ENCODE measurements around the gene ZNF275. TPM values are rescaled to one million over a fixed set of nuclear protein-coding genes. Genes with fewer than 3 reads are reported as not detected.

Gene ZNF275
- total and polyA plus RNA-seq, 2 donors from 2014 or later: 4.3 to 11.2 TPM

GRCh38 chrX:153392642-153393321 lies 58.8 kb downstream of the ZNF275 start:
- intact Hi-C loops (cut with DNase I): no loop called here
- no peak for FAIRE-seq
- Histone ChIP-seq H3K27ac (ENCODE audit: low read depth in 2 of 2, low read length in 2 of 2) (no peak overlapping the region), H3K9me3 (ENCODE audit: control insufficient read depth in 2 of 3, insufficient read depth in 1 of 3, low read length in 3 of 3) (peaks cover 0 to 6% (median 0%) of the 10 kb centered on the region in 3 donors), H3K4me1 (ENCODE audit: control insufficient read depth in 2 of 3, insufficient read depth in 2 of 3, low read depth in 1 of 3, low read length in 3 of 3) (no peaks in the 10 kb centered on the region), H3K4me3 (ENCODE audit: low read length in 3 of 3) (no peak overlapping the region), H3K27me3 (ENCODE audit: control insufficient read depth, insufficient read depth, low read length) (no peaks in the 10 kb centered on the region), H3K36me3 (ENCODE audit: control insufficient read depth in 2 of 3, insufficient read depth in 3 of 3, low read length in 3 of 3) (no peaks in the 10 kb centered on the region), H3K9ac (ENCODE audit: low read length in 3 of 3) (no peak overlapping the region)
- TF ChIP-seq, protein P1, sequence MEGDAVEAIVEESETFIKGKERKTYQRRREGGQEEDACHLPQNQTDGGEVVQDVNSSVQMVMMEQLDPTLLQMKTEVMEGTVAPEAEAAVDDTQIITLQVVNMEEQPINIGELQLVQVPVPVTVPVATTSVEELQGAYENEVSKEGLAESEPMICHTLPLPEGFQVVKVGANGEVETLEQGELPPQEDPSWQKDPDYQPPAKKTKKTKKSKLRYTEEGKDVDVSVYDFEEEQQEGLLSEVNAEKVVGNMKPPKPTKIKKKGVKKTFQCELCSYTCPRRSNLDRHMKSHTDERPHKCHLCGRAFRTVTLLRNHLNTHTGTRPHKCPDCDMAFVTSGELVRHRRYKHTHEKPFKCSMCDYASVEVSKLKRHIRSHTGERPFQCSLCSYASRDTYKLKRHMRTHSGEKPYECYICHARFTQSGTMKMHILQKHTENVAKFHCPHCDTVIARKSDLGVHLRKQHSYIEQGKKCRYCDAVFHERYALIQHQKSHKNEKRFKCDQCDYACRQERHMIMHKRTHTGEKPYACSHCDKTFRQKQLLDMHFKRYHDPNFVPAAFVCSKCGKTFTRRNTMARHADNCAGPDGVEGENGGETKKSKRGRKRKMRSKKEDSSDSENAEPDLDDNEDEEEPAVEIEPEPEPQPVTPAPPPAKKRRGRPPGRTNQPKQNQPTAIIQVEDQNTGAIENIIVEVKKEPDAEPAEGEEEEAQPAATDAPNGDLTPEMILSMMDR (IDR thresholded peaks at IDR 0.05; ENCODE audit: borderline replicate concordance, extremely low read depth, insufficient read depth): no peak
- no peak for DNase-seq

DNA sequence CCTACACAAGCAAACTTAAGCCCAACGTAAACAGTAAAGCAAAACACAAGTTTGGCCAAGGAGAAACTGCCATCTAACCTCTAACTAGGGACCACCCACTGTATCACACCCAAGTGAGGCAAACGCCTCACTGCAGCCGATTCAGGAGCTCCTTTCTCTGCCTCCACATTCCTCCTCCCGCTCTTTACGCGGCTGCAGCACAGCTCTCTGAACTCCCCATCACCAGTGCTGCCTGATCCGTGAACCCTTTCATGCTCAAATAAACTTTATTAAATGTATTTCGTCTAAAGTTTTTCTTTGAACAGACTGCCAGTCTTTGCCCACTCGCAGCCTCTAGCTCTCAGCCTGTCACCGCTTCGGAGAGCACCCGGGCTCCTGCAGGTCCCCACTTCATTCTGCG lies 60.7 kb downstream of the ZNF275 start:
- H3K9ac ChIP-seq (ENCODE audit: low read length in 3 of 3): no peak overlapping the region
- H3K4me3 ChIP-seq (ENCODE audit: low read length in 3 of 3): no peak overlapping the region
- DNase-seq: peak in 1 of 5 donors; percentile 38
- H3K9me3 ChIP-seq (ENCODE audit: control insufficient read depth in 2 of 3, insufficient read depth in 1 of 3, low read length in 3 of 3): peaks cover 0 to 6% (median 0%) of the 10 kb centered on the region in 3 donors
- TF ChIP-seq, protein P1 (IDR thresholded peaks at IDR 0.05; ENCODE audit: borderline replicate concordance, extremely low read depth, insufficient read depth): no peak
- H3K27ac ChIP-seq (ENCODE audit: low read depth in 2 of 2, low read length in 2 of 2): no peak overlapping the region
- no peaks in the 10 kb centered on the region for H3K36me3 ChIP-seq (ENCODE audit: control insufficient read depth in 2 of 3, insufficient read depth in 3 of 3, low read length in 3 of 3)
- H3K27me3 ChIP-seq (ENCODE audit: control insufficient read depth, insufficient read depth, low read length): no peaks in the 10 kb centered on the region
- H3K4me1 ChIP-seq (ENCODE audit: control insufficient read depth in 2 of 3, insufficient read depth in 2 of 3, low read depth in 1 of 3, low read length in 3 of 3): no peaks in the 10 kb centered on the region
- FAIRE-seq: no peak
- intact Hi-C loops (cut with DNase I): no loop called here

DNA sequence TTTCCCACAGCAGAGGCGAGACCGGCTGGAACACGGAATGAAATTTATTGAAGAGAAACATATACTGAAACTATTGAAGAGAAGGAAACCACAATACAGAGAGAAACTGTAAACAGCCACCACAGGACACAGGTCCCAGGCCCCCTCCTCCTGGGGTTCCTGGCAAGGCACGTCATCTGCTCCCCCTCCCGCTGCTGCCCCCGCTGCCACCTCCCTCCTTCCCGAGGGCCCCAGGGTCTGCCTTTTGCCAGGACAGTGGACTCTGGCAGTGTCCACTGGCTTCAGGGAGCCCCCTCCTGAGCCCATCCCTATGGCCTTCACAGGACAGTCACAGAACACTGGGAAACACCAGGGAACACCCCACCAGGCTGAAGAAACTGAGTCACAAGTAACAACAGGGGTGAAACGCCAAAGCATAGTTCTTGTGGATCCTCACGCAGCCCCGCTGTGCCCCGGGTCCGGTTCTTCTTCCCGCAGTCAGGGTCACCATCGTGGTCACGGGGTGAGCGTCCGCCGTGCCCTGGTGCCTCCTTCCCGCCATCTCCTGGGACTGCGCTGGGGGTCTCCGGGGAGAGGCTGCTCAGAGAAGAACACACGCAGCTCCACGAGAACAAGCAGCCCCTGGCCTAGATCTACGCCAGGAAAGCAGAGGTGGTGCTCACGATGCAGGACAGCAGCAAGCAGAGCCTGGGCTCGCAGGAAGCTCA lies 61.8 kb downstream of the ZNF275 start:
- Histone ChIP-seq H3K36me3 (ENCODE audit: control insufficient read depth in 2 of 3, insufficient read depth in 3 of 3, low read length in 3 of 3) (no peaks in the 10 kb centered on the region), H3K4me3 (ENCODE audit: low read length in 3 of 3) (no peak overlapping the region), H3K9ac (ENCODE audit: low read length in 3 of 3) (no peak overlapping the region), H3K9me3 (ENCODE audit: control insufficient read depth in 2 of 3, insufficient read depth in 1 of 3, low read length in 3 of 3) (peaks cover 0 to 4% (median 0%) of the 10 kb centered on the region in 3 donors), H3K27ac (ENCODE audit: low read depth in 2 of 2, low read length in 2 of 2) (no peak overlapping the region), H3K4me1 (ENCODE audit: control insufficient read depth in 2 of 3, insufficient read depth in 2 of 3, low read depth in 1 of 3, low read length in 3 of 3) (no peaks in the 10 kb centered on the region), H3K27me3 (ENCODE audit: control insufficient read depth, insufficient read depth, low read length) (no peaks in the 10 kb centered on the region)
- DNase-seq (peak in 1 of 5 donors; percentile 39), FAIRE-seq (no peak)
- intact Hi-C loops (cut with DNase I): no loop called here
- TF ChIP-seq, protein P1 (IDR thresholded peaks at IDR 0.05; ENCODE audit: borderline replicate concordance, extremely low read depth, insufficient read depth): no peak

Data from kidney (tissue), 14 donors.